Spleen (tissue), 13 donors: Measurements from ENCODE around the gene TMEM209. TPM values are rescaled to one million over a fixed set of nuclear protein-coding genes. Genes with fewer than 3 reads are reported as not detected.
A peak's percentile ranks its signal among the peaks of the same experiment; 100 is the strongest.
"Not testable (repeated sequence)": the region's sequence is repeated elsewhere in the genome, so short reads cannot be mapped to it uniquely, and the experiment has no call there.

Source experiments
- DNase-seq: peaks from one replicate; pipeline ENCODE4 v3.0.0-alpha.2; 2020
- H3K27ac ChIP-seq, 8 donors: fragments of 200-600 bp; sonication (generic) in 7 of 8; 1 replicate in 4 of 8; 2 replicates in 4 of 8; pipeline versions ENCODE4 v1.5.0 to v1.8.0; 2016 to 2021; ENCODE audit warnings: inconsistent platforms in 4 of 8, mild to moderate bottlenecking in 4 of 8, moderate library complexity in 1 of 8
- H3K27me3 ChIP-seq, 7 donors: fragments of 200-600 bp; sonication (generic) in 6 of 7; replicated peaks in 1 of 7; 1 replicate in 4 of 7; 2 replicates in 3 of 7; pipeline versions ENCODE4 v1.5.0 to v1.8.0; 2016 to 2021; ENCODE audit warnings: inconsistent platforms in 3 of 7, mild to moderate bottlenecking in 1 of 7
- H3K36me3 ChIP-seq, 6 donors: fragments of 200-600 bp; sonication (generic) in 5 of 6; 1 replicate in 4 of 6; 2 replicates in 2 of 6; pipeline versions ENCODE4 v1.5.0 to v1.8.0; 2016 to 2021; ENCODE audit warnings: inconsistent platforms in 2 of 6
- H3K4me1 ChIP-seq, 6 donors: fragments of 200-600 bp; sonication (generic) in 5 of 6; 1 replicate in 3 of 6; 2 replicates in 3 of 6; pipeline versions ENCODE4 v1.5.0 to v1.8.0; 2016 to 2021; ENCODE audit warnings: inconsistent platforms in 3 of 6
- H3K4me3 ChIP-seq, 8 donors: fragments of 200-600 bp; sonication (generic) in 7 of 8; 1 replicate in 4 of 8; 2 replicates in 4 of 8; pipeline versions ENCODE4 v1.5.0 to v1.8.0; 2016 to 2021; ENCODE audit warnings: inconsistent platforms in 4 of 8, mild to moderate bottlenecking in 4 of 8, moderate library complexity in 2 of 8
- H3K9me3 ChIP-seq, 8 donors: fragments of 200-600 bp; sonication (generic) in 7 of 8; 1 replicate in 4 of 8; 2 replicates in 4 of 8; pipeline versions ENCODE4 v1.5.0 to v1.8.0; 2016 to 2021; ENCODE audit warnings: inconsistent platforms in 4 of 8
- CTCF ChIP-seq, 11 experiments: fragments of 200-600 bp in 7 of 11; fragments of 450-650 bp in 4 of 11; sonication (generic) in 4 of 11; IDR thresholded peaks in 8 of 11; conservative IDR thresholded peaks in 3 of 11; 1 replicate in 7 of 11; 2 replicates in 4 of 11; pipeline versions ENCODE4 v1.4.0 to v1.8.0; 2016 to 2021; ENCODE audit warnings: antibody characterized with exemption in 11 of 11, inconsistent platforms in 4 of 11, mild to moderate bottlenecking in 1 of 11
- POLR2A ChIP-seq, 3 donors: fragments of 450-650 bp; IDR thresholded peaks; one replicate each; pipeline ENCODE4 v1.5.1; 2017; ENCODE audit warnings: antibody characterized with exemption in 3 of 3, mild to moderate bottlenecking in 1 of 3
- POLR2AphosphoS5 ChIP-seq, 3 donors: sonication (generic); formaldehyde crosslinking; IDR thresholded peaks; one replicate each; pipeline ENCODE4 v1.5.1; 2017; ENCODE audit warnings: antibody characterized with exemption in 3 of 3
- WGBS, 5 donors: extraction: QIAGEN DNeasy Blood & Tissue Kit in 3 of 5; methylation state at CpG; one replicate each; pipeline versions ENCODE4 v1.1.5 to v1.1.7; 2013 to 2018; 5-methylcytosine and 5-hydroxymethylcytosine counted together
- intact Hi-C: fragments of 100-400 bp; cut with DNase I; formaldehyde crosslinking; loops from one replicate; pipeline ENCODE4 v1.15.0; 2023; ENCODE audit warnings: low total_unique reads
- long read RNA-seq, 2 donors: transcript quantifications; one replicate each; lab custom pipeline, GENCODE V29; 2026
- polyA plus RNA-seq, 3 donors: library from polyadenylated mRNA; stranded (reverse); fragments of 200-250 nt; gene quantifications; one replicate each; pipeline ENCODE4 v1.2.1, GENCODE V29; 2013
- total RNA-seq, 7 donors: library from RNA; depleted of rRNA in 3 of 7; stranded (reverse); fragments of >200 nt in 3 of 7; fragmentation: NEBNext Ultra II Directional in 4 of 7; extraction: Animal tissue kit (Norgen Biotek cat#: 25700) in 4 of 7; gene quantifications; one replicate each; pipeline versions ENCODE4 v1.1.0 to v1.2.1, GENCODE V29; 2016 to 2021
- donor health status: healthy with polysubstance abuse.
- donor health status: DM: no; HTN: no; CAD: no; lungs with moderate emphysema.
- donor health status: DM: no; HTN: no; CAD: no.
- donor health status: Bipolar disorder and iron deficiency.
- donor health status: healthy.
- donor health status: DM: no; HTN: no; CAD: no.
- donor health status: DM: yes; HTN: yes; CAD: no.

TMEM209 gene
- total RNA-seq (10 to 100 TPM; 15.5 to 25.4 (median 19.1) TPM), polyA plus RNA-seq (1 to 10 TPM; 5.9 to 9.0 (median 8.1) TPM)
- long read RNA-seq, donor 1, partial matches to known transcripts, result 0 of 2 reads
- long read RNA-seq, donor 1, other reads (novel, unspliced or antisense), result 0 of 2 reads
- long read RNA-seq, donor 2, result 0 reads

DNA sequence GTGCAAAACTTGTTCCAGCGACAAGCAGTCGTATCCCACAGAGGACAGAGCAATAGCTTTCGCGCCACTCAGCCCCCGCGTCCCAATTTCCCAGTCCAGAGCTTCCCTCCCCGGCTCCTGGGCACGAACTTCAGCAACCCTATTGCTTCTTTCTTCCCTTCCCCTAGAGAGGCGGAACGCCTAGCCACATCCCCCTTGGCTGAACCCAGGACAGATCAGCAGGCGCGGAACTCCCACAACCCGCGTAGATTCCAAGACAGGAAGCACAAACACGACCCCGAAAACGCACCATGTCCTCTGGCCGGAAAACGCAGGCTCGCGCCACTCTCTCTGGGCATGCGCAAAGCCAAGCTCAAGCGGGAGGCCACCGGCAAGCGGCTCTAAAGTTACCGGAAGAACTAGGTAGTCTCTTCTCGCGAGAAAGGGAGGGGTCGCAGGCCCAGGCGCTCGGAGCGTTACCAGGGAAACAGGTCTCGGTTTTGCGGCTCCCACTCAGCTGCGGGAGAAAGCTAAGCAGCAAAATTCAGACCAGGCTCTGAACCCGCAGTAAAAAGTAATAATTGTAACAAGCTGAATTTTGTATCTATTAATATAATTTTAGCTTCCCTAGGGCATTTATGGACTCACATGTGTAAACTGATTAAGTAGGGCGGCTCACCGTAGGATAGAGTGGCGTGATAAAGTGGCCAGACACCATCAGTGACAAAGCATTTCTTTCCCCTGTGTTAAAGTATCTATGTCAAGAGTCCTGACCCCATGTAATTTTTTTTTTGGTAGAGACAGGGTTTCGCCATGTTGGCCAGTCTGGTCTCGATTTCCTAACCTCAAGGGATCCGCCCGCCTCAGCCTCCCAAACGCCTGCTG lies at the start of gene TMEM209:
TMEM209 (minus strand) TSS at position 323 of the 864 bp plus-strand sequence; CDS start at position 292, 31 bp downstream.
- TF ChIP-seq CTCF (IDR thresholded peaks at IDR 0.05 in 8 of 11, conservative IDR thresholded peaks at IDR 0.05 in 3 of 11) (peak in 5 of 11 experiments; percentile 14 to 38 (median 27)), POLR2AphosphoS5 (IDR thresholded peaks at IDR 0.05) (peak; percentile 95 to 98 (median 97)), POLR2A (IDR thresholded peaks at IDR 0.05) (peak in 2 of 3 donors; percentile 52 to 61)
- H3K4me1 ChIP-seq, result peaks cover 0 to 38% (median 17%) of the 10 kb centered on the region in 6 donors
- H3K4me3 ChIP-seq, result peak within 1 kb of the TSS; percentile 58 to 91 (median 62)
- H3K27me3 ChIP-seq, result no peaks in the 10 kb centered on the region
- 10 to 12% (median 11%) methylated on average over 44 of the region's 44 CpGs for WGBS, 5 donors
- H3K27ac ChIP-seq, result peak within 1 kb of the TSS; percentile 80 to 96 (median 90)
- no peaks in the 10 kb centered on the region for H3K9me3 ChIP-seq
- intact Hi-C loops, result no loop called here
- peaks cover 0 to 37% (median 29%) of the 10 kb centered on the region in 6 donors for H3K36me3 ChIP-seq
- DNase-seq, result peak; percentile 97

DNA sequence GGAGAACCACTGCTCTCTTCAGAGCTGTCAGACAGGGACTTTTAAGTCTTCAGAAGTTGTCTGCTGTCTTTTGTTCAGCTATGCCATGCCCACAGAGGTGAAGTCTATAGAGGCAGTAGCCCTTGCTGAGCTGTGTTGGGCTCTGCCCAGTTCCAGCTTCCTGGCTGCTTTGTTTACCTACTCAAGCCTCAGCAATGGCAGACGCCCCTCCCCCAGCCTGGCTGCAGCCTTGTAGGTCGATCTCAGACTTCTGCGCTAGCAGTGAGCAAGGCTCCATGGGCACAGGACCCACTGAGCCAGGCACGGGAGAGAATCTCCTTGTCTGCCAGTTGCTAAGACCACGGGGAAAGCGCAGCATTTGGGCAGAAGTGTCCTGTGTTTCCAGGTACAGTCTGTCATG lies 49.3 kb upstream of the TMEM209 start:
- no peak for TF ChIP-seq POLR2A (IDR thresholded peaks at IDR 0.05)
- TF ChIP-seq POLR2AphosphoS5 (IDR thresholded peaks at IDR 0.05), result no peak
- TF ChIP-seq CTCF (IDR thresholded peaks at IDR 0.05 in 8 of 11, conservative IDR thresholded peaks at IDR 0.05 in 3 of 11), result no peak
- H3K27me3 ChIP-seq, result no peaks in the 10 kb centered on the region
- peaks cover 0 to 63% (median 34%) of the 10 kb centered on the region in 8 donors for H3K9me3 ChIP-seq
- H3K27ac ChIP-seq, result no peak overlapping the region
- no peak overlapping the region for H3K4me3 ChIP-seq
- intact Hi-C loops, result no loop called here
- 75 to 94% (median 89%) methylated on average over 5 to 6 of the region's 6 CpGs for WGBS, 5 donors
- no peaks in the 10 kb centered on the region for H3K4me1 ChIP-seq
- no peak for DNase-seq
- H3K36me3 ChIP-seq, result no peaks in the 10 kb centered on the region

DNA sequence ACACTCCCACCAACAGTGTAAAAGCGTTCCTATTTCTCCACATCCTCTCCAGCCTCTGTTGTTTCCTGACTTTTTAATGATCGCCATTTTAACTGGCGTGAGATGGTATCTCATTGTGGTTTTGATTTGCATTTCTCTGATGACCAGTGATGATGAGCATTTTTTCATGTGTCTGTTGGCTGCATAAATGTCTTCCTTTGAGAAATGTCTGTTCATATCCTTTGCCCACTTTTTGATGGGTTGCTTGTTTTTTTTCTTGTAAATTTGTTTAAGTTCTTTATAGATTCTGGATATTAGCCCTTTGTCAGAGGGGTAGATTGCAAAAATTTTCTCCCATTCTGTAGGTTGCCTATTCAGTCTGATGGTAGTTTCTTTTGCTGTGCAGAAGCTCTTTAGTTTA lies 44.4 kb upstream of the TMEM209 start:
- H3K27me3 ChIP-seq, H3K4me1 ChIP-seq, DNase-seq, H3K36me3 ChIP-seq, H3K4me3 ChIP-seq, H3K27ac ChIP-seq, intact Hi-C loops: not testable (repeated sequence)
- WGBS, 5 donors, result 81 to 94% (median 87%) methylated on average over 3 of the region's 3 CpGs
- H3K9me3 ChIP-seq, result peaks cover 0 to 30% (median 10%) of the 10 kb centered on the region in 8 donors

DNA sequence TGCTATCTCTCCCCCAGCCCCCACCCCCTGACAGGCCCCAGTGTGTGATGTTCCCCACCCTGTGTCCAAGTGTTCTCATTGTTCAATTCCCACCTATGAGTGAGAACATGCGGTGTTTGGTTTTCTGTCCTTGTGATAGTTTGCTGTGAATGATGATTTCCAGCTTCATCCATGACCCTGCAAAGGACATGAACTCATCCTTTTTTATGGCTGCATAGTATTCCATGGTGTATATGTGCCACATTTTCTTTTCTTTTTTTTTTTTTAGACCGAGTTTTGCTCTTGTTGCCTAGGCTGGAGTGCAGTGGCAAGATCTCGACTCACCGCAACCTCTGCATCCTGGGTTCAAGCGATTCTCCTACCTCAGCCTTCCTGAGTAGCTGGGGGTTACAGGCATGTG lies 43.6 kb upstream of the TMEM209 start:
- DNase-seq, intact Hi-C loops, H3K27me3 ChIP-seq, H3K27ac ChIP-seq, H3K36me3 ChIP-seq, H3K4me1 ChIP-seq, H3K4me3 ChIP-seq: not testable (repeated sequence)
- peaks cover 0 to 22% (median 10%) of the 10 kb centered on the region in 8 donors for H3K9me3 ChIP-seq
- WGBS, 5 donors, result 95 to 100% (median 96%) methylated on average over 5 of the region's 5 CpGs

GRCh38 chr7:130246491-130246890 lies 41.3 kb upstream of the TMEM209 start:
- 91 to 98% (median 93%) methylated on average over 1 of the region's 1 CpG for WGBS, 5 donors
- Histone ChIP-seq H3K4me1 (peaks cover 0 to 16% (median 9%) of the 10 kb centered on the region in 6 donors), H3K9me3 (peaks cover 0 to 15% (median 7%) of the 10 kb centered on the region in 8 donors)
- H3K27ac ChIP-seq, DNase-seq, intact Hi-C loops, H3K36me3 ChIP-seq, H3K27me3 ChIP-seq, H3K4me3 ChIP-seq: not testable (repeated sequence)

DNA sequence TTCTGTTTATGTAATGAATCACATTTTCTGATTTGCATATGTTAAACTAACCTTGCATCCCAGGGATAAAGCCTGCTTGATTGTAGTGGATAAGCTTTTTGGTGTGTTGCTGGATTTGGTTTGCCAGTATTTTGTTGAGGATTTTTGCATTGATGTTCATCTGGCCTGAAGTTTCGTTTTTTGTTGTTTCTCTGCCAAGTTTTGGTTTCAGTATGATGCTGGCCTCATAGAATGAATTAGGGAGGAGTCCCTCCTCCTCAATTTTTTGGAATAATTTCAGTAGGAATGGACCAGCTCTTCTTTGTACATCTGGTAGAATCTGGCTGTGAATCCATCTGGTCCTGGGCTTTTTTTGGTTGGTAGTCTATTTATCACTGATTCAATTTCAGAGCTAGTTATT lies 38.3 kb upstream of the TMEM209 start:
- H3K27me3 ChIP-seq, H3K9me3 ChIP-seq, H3K4me3 ChIP-seq, DNase-seq, H3K36me3 ChIP-seq, intact Hi-C loops: not testable (repeated sequence)
- Histone ChIP-seq H3K4me1 (peaks cover 0 to 16% (median 9%) of the 10 kb centered on the region in 6 donors), H3K27ac (peak overlapping the region in 1 of 8 donors; percentile 25)
- 22 to 28% (median 23%) methylated on average over 1 of the region's 1 CpG for WGBS, 5 donors
